ENCODE data around the gene CDH22.

The CDH22 gene

GRCh38 chr20:46317685-46318177, 9.4 kb upstream of the CDH22 start:
- H3K4me3 ChIP-seq (ENCODE audit: low read depth, low read length), result no peak overlapping the region
- no peak for TF ChIP-seq CTCF (IDR thresholded peaks at IDR 0.05; ENCODE audit: borderline replicate concordance, insufficient read depth, low read depth, low read length)

- no peak overlapping the region for H3K4me3 ChIP-seq (ENCODE audit: low read depth, low read length)
- TF ChIP-seq CTCF (IDR thresholded peaks at IDR 0.05; ENCODE audit: borderline replicate concordance, insufficient read depth, low read depth, low read length), result no peak
Observed at GRCh38 chr20:46316984-46317684, 8.8 kb upstream of the CDH22 start.

- no peak overlapping the region for H3K4me3 ChIP-seq (ENCODE audit: low read depth, low read length)
- no peak for TF ChIP-seq CTCF (IDR thresholded peaks at IDR 0.05; ENCODE audit: borderline replicate concordance, insufficient read depth, low read depth, low read length)
Observed at GRCh38 chr20:46315311-46315710, 7.0 kb upstream of the CDH22 start.

- TF ChIP-seq CTCF (IDR thresholded peaks at IDR 0.05; ENCODE audit: borderline replicate concordance, insufficient read depth, low read depth, low read length), result no peak
- H3K4me3 ChIP-seq (ENCODE audit: low read depth, low read length), result no peak overlapping the region
Observed at GRCh38 chr20:46312945-46313861, 4.9 kb upstream of the CDH22 start.

GRCh38 chr20:46312075-46312944, 4.0 kb upstream of the CDH22 start:
- no peak for TF ChIP-seq CTCF (IDR thresholded peaks at IDR 0.05; ENCODE audit: borderline replicate concordance, insufficient read depth, low read depth, low read length)
- H3K4me3 ChIP-seq (ENCODE audit: low read depth, low read length), result no peak overlapping the region

- no peak for TF ChIP-seq CTCF (IDR thresholded peaks at IDR 0.05; ENCODE audit: borderline replicate concordance, insufficient read depth, low read depth, low read length)
- H3K4me3 ChIP-seq (ENCODE audit: low read depth, low read length), result no peak overlapping the region
Observed at GRCh38 chr20:46311719-46312074, 3.4 kb upstream of the CDH22 start.

Measured in GM12875 (cell line).